Activated CD4-positive, alpha-beta memory T cell treated with anti-CD3 and anti-CD28 coated beads for 36 hours (primary cell): Measurements from ENCODE around the gene UPK3B. TPM values are rescaled to one million over a fixed set of nuclear protein-coding genes. Genes with fewer than 3 reads are reported as not detected.
"Not testable (repeated sequence)": the region's sequence is repeated elsewhere in the genome, so short reads cannot be mapped to it uniquely, and the experiment has no call there.

ENCODE experiments used
- CTCF ChIA-PET: fragments of 350-600 bp; sonication (Branson Sonifier 250); formaldehyde crosslinking; loops from one replicate; lab custom pipeline; 2021; ENCODE audit warnings: antibody characterized with exemption, inconsistent platforms; lab: Charles Lee
- POLR2A ChIA-PET: fragments of 350-600 bp; sonication (Branson Sonifier 250); formaldehyde crosslinking; loops from one replicate; lab custom pipeline; 2021; ENCODE audit warnings: antibody characterized with exemption; lab: Charles Lee
- DNase-seq: peaks from one replicate; pipeline ENCODE4 v3.0.0-alpha.2; 2020
- H3K27ac Mint-ChIP-seq: one replicate; pipeline ENCODE4 v1.8.0; 2021; ENCODE audit warnings: mixed read lengths
- H3K27me3 Mint-ChIP-seq: one replicate; pipeline ENCODE4 v1.8.0; 2021; ENCODE audit warnings: mixed read lengths
- H3K36me3 Mint-ChIP-seq: one replicate; pipeline ENCODE4 v1.8.0; 2021; ENCODE audit warnings: mixed read lengths
- H3K4me1 Mint-ChIP-seq: one replicate; pipeline ENCODE4 v1.8.0; 2021; ENCODE audit warnings: low read depth, mixed read lengths
- H3K4me3 Mint-ChIP-seq: one replicate; pipeline ENCODE4 v1.8.0; 2021; ENCODE audit warnings: mild to moderate bottlenecking, mixed read lengths
- H3K9me3 Mint-ChIP-seq: one replicate; pipeline ENCODE4 v1.8.0; 2021; ENCODE audit warnings: mixed read lengths
- intact Hi-C: fragments of 100-400 bp; cut with micrococcal nuclease; formaldehyde crosslinking; loops from one replicate; pipeline ENCODE4 v1.15.1; 2023
- total RNA-seq, 2 experiments: library from RNA; stranded (reverse); gene quantifications; one replicate each; pipeline ENCODE4 v1.2.3, GENCODE V29; 2021

The UPK3B gene
- total RNA-seq, 2 experiments from 2014 or later: 0.65 to 1.6 TPM

DNA sequence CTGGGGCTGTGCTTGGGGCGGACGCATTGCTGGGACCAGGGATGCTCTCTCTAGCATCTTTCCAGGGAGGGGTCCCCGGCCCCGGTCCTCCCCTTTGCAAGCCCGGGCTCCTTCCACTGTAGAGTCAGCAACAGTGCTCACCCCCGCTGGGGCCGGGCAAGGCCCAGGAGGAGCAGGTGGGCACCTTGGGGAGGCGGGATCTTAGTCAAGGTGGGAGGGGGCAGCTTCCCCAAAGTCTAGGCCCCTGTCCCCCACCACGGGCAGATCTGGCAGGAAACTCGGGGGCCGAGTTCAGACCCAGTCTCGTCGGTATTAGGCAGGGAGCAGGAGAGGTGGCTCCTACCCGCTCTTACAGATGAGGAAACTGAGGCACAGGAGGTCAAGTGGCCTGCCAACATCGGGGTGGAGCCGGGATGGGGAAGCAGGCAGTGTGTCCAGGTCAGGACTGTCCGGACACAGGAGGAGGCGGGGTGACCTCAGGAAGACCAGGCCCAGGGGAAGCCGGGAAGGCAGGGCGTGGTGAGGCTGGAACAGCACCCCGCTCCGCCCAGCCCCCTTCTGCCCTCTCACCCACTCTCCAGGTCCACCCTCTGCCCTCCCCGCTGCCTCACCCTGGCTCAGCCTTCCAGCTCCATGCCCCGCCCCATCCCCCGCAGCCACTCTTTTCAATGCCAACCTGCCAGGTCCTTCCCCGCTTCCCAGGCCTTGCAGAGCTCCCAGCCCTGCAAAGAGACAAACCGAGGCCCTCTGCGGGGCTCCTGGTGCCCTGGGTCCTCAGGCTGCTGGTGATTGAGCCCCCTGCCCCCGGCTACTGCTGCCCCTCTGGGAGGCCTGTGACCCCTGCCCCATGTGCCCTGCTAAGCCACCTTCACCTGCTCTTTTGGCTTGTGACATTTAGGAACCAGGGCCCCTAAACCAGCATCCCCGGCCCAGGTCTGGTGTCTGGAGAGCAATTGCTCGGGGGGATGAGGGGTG is 1.8 kb downstream of the UPK3B start:
- POLR2A ChIA-PET, H3K27ac Mint-ChIP-seq: not testable (repeated sequence)

DNA sequence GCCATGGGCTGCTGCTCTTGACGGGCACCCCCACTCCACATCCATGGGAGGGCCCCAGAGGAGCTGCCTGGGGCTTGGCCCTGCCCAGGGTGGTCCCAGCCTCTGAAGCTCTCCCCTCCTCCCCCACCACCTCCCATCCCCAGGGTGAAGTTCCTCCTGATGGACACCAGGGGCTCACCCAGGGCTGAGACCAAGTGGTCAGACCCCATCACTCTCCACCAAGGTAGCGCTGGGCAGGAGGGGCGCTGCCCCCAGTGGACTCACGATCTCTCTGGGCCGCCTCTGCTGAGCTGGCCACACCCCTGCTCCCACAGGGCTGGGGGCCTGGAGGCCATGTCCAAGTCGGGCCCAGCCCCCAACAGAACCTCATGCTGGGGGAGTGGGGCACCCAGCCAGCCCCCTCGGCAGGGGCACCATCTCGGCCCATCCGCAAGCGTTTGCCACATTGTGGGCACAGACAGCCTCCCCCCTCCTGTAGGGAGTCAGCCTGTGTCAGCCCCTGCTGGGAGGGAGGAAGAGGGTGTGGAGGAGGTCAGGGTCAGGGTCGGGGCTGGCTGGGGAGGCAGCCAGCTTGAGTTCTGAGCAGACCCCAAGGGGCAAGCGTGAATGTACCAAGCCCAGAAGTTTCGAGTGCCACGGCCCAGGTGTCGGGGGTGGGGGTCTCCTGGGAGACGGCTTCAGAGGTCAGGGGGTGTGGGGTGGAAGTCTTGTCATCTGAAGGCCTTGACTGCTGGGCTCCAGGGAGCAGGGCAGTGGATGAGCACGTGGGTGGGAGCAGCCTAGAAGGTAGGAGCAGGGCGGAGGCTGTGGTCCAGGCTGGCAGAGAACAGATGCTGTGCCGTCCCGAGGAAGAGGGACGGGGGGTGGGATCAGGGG is 2.8 kb downstream of the UPK3B start:
- Mint-ChIP-seq H3K27ac (no peak overlapping the region), H3K4me3 (no peak overlapping the region), H3K36me3 (no peaks in the 10 kb centered on the region), H3K9me3 (no peaks in the 10 kb centered on the region), H3K4me1 (no peaks in the 10 kb centered on the region), H3K27me3 (no peaks in the 10 kb centered on the region)
- ChIA-PET POLR2A (no interaction called here), CTCF (no interaction called here)
- DNase-seq: no peak
- intact Hi-C loops: no loop called here

More for the DNA sequence above, 1.8 kb downstream of the UPK3B start:
- H3K4me1 Mint-ChIP-seq, CTCF ChIA-PET, H3K4me3 Mint-ChIP-seq, DNase-seq, intact Hi-C loops, H3K9me3 Mint-ChIP-seq, H3K27me3 Mint-ChIP-seq, H3K36me3 Mint-ChIP-seq: not testable (repeated sequence)

DNA sequence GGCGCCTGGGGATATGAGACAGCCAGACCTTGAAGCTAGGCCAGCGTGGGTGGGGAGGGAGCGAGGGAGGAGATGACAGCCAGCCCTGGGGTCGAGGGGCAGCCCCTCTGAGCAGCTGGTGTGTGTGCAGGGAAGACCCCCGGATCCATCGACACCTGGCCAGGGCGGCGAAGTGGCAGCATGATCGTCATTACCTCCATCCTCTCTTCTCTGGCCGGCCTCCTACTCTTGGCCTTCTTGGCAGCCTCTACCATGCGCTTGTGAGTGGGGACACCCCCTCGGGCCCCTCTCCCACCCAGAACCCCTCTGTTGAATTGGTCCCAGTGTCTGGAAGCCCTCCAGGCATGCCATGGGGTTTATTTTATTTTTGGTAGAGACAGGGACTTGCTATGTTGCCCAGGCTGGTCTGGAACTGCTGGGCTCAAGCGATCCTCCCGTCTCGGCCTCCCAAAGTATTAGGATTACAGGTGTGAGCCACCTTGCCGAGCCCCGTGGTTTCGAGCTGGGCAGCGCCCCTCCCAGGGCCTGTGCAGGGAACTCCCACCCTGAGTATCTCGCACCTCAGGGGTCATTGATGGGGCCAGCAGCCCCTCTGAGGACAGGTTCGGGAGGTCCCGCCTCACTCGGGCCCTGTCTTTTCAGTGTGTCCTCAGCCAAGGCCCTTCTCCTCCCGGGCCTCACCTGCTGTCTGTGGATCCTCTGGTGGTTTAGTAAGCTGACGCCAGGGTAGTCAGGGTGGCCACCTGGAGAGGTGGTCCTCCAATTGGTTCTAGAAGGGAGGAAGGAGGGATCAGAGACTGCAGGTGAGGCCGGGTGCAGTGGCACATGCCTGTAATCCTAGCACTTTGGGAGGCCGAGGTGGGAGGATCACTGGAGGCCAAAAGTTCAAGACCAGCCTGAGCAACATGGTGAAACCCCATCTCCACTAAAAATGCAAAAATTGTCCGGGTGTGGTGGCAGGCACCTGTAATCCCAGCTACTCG is 3.8 kb downstream of the UPK3B start:
- Mint-ChIP-seq H3K36me3 (no peaks in the 10 kb centered on the region), H3K27ac (no peak overlapping the region), H3K9me3 (no peaks in the 10 kb centered on the region), H3K4me3 (no peak overlapping the region), H3K27me3 (no peaks in the 10 kb centered on the region), H3K4me1 (no peaks in the 10 kb centered on the region)
- no peak for DNase-seq
- CTCF ChIA-PET: no interaction called here
- intact Hi-C loops: no loop called here
- POLR2A ChIA-PET: no interaction called here

DNA sequence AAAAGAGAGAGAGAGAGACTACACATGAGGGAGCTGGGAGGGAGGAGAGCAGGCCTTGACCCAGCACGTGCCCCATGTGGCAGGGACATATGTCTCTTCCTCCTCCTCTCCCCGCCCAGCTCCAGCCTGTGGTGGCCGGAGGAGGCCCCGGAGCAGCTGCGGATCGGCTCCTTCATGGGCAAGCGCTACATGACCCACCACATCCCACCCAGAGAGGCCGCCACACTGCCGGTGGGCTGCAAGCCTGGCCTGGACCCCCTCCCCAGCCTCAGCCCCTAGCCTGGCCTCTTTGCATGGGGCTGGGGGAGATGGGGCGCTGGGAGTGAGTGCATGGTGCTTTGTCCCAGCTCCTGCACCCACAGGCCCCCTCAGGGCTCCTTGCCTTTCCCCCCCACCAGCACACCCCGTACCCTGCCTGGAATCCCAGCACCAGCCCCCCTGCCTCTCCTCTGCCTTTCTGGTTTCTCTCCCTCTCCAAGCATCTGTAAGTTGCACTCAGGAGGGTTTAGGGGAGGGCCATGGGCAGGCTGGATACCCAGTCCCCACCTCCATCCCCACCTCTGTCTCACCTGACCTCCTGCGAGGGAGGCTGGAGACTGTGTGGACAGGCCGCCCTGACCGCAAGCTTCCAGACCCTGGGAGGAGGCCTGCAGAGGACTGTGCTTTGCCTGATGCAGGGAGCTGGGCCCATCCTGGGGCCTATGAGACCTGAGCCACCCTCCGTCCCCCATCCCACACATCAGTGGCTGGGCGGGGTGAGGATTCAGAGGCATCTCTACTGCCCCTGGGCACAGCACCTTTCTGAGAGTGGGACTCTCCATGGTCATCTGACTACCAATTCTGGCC is 4.8 kb downstream of the UPK3B start:
- no peaks in the 10 kb centered on the region for H3K9me3 Mint-ChIP-seq
- H3K27me3 Mint-ChIP-seq: no peaks in the 10 kb centered on the region
- intact Hi-C loops: no loop called here
- ChIA-PET POLR2A (no interaction called here), CTCF (no interaction called here)
- H3K4me1 Mint-ChIP-seq: no peaks in the 10 kb centered on the region
- no peaks in the 10 kb centered on the region for H3K36me3 Mint-ChIP-seq
- H3K27ac Mint-ChIP-seq: no peak overlapping the region
- no peak overlapping the region for H3K4me3 Mint-ChIP-seq
- no peak for DNase-seq

DNA sequence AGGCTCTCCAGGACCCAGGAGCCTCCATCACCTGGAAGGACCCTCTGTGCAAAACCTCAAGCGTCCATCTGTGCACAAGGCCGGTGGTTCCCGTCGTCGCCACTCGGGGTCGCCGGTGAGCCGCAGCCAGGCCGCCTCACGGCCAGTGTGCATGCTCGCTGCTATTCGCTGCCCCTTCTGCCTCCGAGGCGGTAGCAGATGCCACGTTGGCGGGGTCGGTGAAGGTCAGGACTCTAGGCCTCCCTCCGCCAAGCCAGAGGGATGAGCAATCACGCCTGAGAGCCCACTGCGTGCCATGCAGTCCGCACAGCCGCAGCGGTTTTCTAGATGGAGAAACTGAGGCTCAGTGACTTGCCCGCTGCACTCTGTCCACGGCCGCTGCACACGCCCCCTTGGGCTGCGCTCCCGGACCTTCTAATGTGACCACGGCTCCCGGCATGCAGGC is 5.7 kb downstream of the UPK3B start:
- CTCF ChIA-PET: no interaction called here

DNA sequence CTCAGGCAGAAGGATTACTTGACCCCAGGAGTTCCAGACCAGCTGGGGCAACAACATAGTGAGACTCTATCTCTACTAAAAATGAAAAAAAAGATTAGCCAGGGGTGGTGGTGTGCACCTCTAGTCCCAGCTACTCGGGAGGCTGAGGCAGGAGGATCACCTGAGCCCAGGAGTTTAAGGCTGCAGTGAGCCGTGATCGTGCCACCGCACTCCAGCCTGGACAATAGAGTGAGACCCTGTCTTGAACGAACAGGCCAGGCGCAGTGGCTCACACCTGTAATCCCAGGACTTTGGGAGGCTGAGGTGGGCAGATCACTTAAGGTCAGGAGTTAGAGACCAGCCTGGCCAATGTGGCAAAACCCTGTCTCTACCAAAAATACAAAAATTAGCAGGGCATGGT is 6.6 kb downstream of the UPK3B start:
- H3K9me3 Mint-ChIP-seq, DNase-seq, H3K36me3 Mint-ChIP-seq, H3K4me3 Mint-ChIP-seq, CTCF ChIA-PET, H3K27me3 Mint-ChIP-seq, POLR2A ChIA-PET, intact Hi-C loops, H3K4me1 Mint-ChIP-seq, H3K27ac Mint-ChIP-seq: not testable (repeated sequence)

More for the DNA sequence above, 5.7 kb downstream of the UPK3B start:
- Mint-ChIP-seq H3K4me3 (no peak overlapping the region), H3K9me3 (no peaks in the 10 kb centered on the region), H3K27ac (no peak overlapping the region), H3K36me3 (no peaks in the 10 kb centered on the region), H3K4me1 (no peaks in the 10 kb centered on the region), H3K27me3 (no peaks in the 10 kb centered on the region)
- intact Hi-C loops: no loop called here
- peak; percentile 66 for DNase-seq
- POLR2A ChIA-PET: no interaction called here

DNA sequence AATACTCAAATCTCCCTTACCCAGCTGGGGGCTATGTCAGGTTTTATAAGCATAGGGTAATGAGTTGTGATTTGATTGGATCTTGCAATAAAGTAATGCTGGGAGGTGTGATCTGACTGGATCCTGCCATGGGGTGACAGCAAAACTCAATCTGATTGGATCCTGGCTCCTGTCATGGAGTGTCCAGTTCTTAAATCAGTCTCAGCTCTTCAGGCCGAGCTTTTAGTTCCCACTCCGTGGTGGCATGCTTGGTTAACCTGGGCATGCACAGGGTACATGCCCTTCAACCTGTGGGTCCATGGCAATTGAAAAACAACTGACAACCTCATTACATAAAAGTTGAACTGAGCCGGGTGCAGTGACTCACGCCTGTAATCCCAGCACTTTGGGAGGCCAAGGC is 15.8 kb downstream of the UPK3B start:
- CTCF ChIA-PET, DNase-seq, H3K4me1 Mint-ChIP-seq, intact Hi-C loops, POLR2A ChIA-PET, H3K27me3 Mint-ChIP-seq, H3K36me3 Mint-ChIP-seq, H3K27ac Mint-ChIP-seq, H3K4me3 Mint-ChIP-seq, H3K9me3 Mint-ChIP-seq: not testable (repeated sequence)

DNA sequence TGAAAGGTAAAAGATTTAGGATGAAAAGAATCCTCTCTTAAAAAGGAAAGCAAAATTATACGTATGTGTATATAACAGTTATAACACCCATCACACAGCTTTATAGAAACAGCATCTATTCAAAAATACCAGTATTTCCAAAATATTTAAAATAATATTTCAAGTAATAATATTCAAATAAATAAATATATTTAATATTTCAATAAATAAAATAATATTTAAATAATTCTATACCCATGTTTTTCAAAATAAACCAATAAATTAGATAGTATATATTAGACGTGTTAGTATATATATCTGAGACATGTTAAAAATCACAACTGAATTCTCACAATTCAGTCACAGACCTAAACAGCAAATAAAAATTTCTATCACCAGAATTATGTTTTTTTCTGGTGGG is 21.3 kb downstream of the UPK3B start:
- H3K4me3 Mint-ChIP-seq, H3K27ac Mint-ChIP-seq, DNase-seq, H3K36me3 Mint-ChIP-seq, POLR2A ChIA-PET, H3K9me3 Mint-ChIP-seq, H3K27me3 Mint-ChIP-seq, H3K4me1 Mint-ChIP-seq, CTCF ChIA-PET, intact Hi-C loops: not testable (repeated sequence)

DNA sequence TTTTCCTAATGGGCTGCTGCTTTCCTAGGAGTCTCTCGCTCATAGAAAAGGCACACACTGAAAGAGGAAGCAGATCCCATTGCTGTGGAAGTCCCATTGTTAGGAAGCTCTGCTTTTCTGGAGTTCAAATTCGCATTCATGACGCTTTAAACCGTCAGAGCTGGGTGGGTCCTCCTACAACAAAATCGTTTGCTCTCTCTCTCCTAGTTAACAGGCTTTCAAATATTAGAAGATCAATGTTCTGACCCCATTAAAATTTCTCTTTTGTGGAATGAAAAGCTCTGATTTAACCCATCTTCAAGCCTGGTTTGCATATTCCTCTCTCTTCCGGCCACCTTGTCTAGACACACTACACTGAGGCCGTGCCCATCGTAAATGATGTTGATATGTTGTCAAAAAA is 32.8 kb downstream of the UPK3B start, which contains the start of gene SPDYE16:
TSS of gene SPDYE16 (minus strand) at position 101 of the 400 bp plus-strand sequence. CDS start 1,838 bp downstream, outside the sequence.
- H3K4me3 Mint-ChIP-seq, H3K27me3 Mint-ChIP-seq, CTCF ChIA-PET, intact Hi-C loops, H3K36me3 Mint-ChIP-seq, H3K4me1 Mint-ChIP-seq, H3K27ac Mint-ChIP-seq, POLR2A ChIA-PET, DNase-seq, H3K9me3 Mint-ChIP-seq: not testable (repeated sequence)

DNA sequence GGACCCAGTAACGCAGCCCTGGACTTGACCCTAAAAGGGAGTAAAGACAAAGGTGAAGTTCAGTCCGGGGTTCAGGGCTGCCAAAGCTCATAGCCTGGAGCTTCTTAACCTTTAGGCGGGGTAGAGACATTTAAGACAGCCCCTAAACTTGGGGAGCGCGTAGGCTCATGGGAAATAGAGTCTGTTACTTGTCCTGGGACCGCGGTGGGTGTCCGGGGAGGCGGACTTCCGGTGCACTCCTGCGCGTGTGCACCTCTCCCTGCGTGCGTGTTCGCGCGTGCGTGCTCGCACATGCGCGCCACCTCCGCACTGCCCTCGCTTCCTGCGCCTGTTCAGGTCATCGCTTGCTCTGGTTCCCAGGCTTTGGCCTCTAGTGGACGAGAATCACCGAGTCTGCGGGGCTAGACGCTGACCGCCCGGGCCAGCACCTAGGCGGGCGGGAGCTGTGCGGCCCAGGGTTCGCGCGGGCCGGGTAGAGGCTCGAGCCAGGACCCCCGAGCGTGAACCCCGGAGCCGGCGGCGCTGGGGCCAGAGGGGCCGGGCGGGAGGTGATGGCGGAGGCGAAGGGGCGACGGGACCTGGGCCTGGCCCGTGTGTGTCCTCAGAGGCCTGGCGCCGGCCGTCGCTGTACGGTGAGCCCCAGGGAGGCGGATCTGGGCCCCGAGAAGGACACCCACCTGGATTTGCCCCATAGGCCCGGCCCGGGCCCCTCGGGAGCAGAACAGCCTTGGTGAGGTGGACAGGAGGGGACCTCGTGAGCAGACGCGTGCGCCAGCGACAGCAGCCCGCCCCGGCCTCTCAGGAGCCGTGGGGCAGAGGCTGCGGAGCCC is 38.9 kb downstream of the UPK3B start:
- peaks cover 12% of the 10 kb centered on the region for H3K36me3 Mint-ChIP-seq
- peak overlapping the region; percentile 82 for H3K27ac Mint-ChIP-seq
- H3K9me3 Mint-ChIP-seq, CTCF ChIA-PET, H3K27me3 Mint-ChIP-seq, POLR2A ChIA-PET: not testable (repeated sequence)
- peaks cover 19% of the 10 kb centered on the region for H3K4me1 Mint-ChIP-seq
- intact Hi-C loops: loop anchor here (5.0 kb wide), 1 partner anchor 232 kb away; no protein-coding TSS in a partner anchor
- peak overlapping the region; percentile 90 for H3K4me3 Mint-ChIP-seq
- DNase-seq: peak; percentile 92
